ENCODE data around the gene CDH4.

CDH4 gene

DNA sequence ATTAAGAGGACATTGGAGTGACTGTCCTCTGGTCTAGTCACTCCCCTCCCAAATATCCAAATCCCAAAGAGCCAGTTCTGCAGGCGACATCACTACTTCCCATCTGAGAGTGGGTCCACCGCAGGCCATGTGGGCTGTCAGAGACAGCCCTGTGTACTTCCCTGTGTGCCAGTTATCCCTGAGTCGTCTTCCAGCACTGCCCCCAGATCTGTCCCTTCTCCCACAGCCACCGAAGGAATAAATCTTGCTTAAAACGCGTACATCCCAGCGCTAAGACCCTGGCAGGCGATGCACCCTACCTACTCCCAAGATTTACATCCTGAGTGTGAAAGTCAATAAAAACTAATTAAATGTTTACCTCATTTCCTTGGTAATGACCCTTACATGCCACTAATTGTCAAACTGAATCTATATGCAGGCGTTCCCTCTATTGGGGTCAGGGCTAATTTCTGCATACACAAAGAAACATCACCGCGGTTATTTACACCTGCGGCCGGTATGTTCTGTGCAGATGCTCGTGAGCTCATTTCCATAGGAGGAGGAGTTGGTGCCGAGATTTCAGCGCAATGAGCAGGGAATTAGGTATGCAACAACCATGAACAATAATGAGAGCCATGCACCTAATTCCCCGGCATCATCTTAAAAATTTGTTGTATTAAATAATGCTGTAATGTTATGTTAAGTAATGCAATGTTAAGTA is 31.3 kb upstream of the CDH4 start:
- Histone ChIP-seq H2BK15ac (ENCODE audit: low read length) (no peak overlapping the region), H2BK5ac (ENCODE audit: low read length) (no peak overlapping the region), H3K27me3 (ENCODE audit: control insufficient read depth in 3 of 3, insufficient read depth in 3 of 3, low read depth in 1 of 3, low read length in 3 of 3) (peaks cover 0 to 32% (median 4%) of the 10 kb centered on the region in 3 experiments), H3K4me2 (ENCODE audit: insufficient read depth, low read length, poor library complexity, severe bottlenecking) (no peak overlapping the region), H2BK120ac (ENCODE audit: low read depth, low read length) (no peak overlapping the region), H3K36me3 (replicated peaks in 1 of 2; ENCODE audit: control insufficient read depth in 2 of 2, insufficient read depth in 2 of 2, low read length in 2 of 2) (no peaks in the 10 kb centered on the region), H2BK12ac (ENCODE audit: low read length) (no peak overlapping the region), H3K4me1 (ENCODE audit: control insufficient read depth in 2 of 2, insufficient read depth in 1 of 2, low read depth in 1 of 2, low read length in 2 of 2) (no peaks in the 10 kb centered on the region), H3K14ac (ENCODE audit: low read length) (no peak overlapping the region), H3K4ac (ENCODE audit: low read length) (no peak overlapping the region), H3K18ac (ENCODE audit: low read length) (no peak overlapping the region), H3K27ac (replicated peaks; ENCODE audit: low read length) (no peak overlapping the region), H3K4me3 (ENCODE audit: low read length in 2 of 2) (no peak overlapping the region), H3K23ac (ENCODE audit: low read depth, low read length, poor library complexity) (no peak overlapping the region), H3K79me1 (ENCODE audit: low read depth, low read length) (no peaks in the 10 kb centered on the region), H4K8ac (ENCODE audit: low read depth, low read length) (no peak overlapping the region), H4K91ac (ENCODE audit: low read depth, low read length, poor library complexity) (no peak overlapping the region), H3K9ac (ENCODE audit: low read depth, low read length, poor library complexity) (no peak overlapping the region), H2AK5ac (ENCODE audit: low read depth, low read length) (no peak overlapping the region), H2AFZ (ENCODE audit: low read length) (no peak overlapping the region), H3K9me3 (replicated peaks in 1 of 2; ENCODE audit: control insufficient read depth in 2 of 2, insufficient read depth in 1 of 2, low read depth in 1 of 2, low read length in 2 of 2) (peaks cover 0 to 4% of the 10 kb centered on the region in 2 donors)
- WGBS, 2 donors (ENCODE audit: extremely low coverage in 2 of 2, insufficient read length in 2 of 2, insufficient replicate concordance in 1 of 2), result no CpG with 5 or more reads among the region's 17 CpGs
- no peak for DNase-seq (ENCODE audit: low spot score)

DNA sequence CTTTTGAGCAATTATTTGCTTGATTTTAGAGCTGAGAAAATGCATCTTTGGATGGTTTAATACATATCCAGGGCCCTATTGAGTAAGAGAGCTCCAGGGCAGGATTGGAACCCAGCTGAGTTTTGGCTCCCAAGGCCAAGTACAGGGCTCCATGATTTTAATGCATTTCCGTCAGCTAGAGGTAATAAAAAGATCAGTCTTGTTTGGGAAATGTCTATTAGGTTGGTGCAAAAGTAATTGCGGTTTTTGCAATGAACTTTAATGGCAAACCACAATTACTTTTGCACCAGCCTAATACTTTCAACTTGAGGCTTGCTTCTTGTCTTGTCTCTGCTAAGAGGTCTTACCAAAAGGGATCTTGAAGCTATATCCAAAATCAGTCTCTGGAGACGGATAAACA is 29.4 kb upstream of the CDH4 start:
- Histone ChIP-seq H3K14ac (ENCODE audit: low read length) (no peak overlapping the region), H4K91ac (ENCODE audit: low read depth, low read length, poor library complexity) (no peak overlapping the region), H3K4ac (ENCODE audit: low read length) (no peak overlapping the region), H2AFZ (ENCODE audit: low read length) (no peak overlapping the region), H3K27ac (replicated peaks; ENCODE audit: low read length) (no peak overlapping the region), H4K8ac (ENCODE audit: low read depth, low read length) (no peak overlapping the region), H3K4me2 (ENCODE audit: insufficient read depth, low read length, poor library complexity, severe bottlenecking) (no peak overlapping the region), H3K79me1 (ENCODE audit: low read depth, low read length) (no peaks in the 10 kb centered on the region), H3K4me1 (ENCODE audit: control insufficient read depth in 2 of 2, insufficient read depth in 1 of 2, low read depth in 1 of 2, low read length in 2 of 2) (no peaks in the 10 kb centered on the region), H2BK5ac (ENCODE audit: low read length) (no peak overlapping the region), H2BK15ac (ENCODE audit: low read length) (no peak overlapping the region), H3K9me3 (replicated peaks in 1 of 2; ENCODE audit: control insufficient read depth in 2 of 2, insufficient read depth in 1 of 2, low read depth in 1 of 2, low read length in 2 of 2) (peaks cover 0 to 3% of the 10 kb centered on the region in 2 donors), H3K23ac (ENCODE audit: low read depth, low read length, poor library complexity) (no peak overlapping the region), H2AK5ac (ENCODE audit: low read depth, low read length) (no peak overlapping the region), H3K27me3 (ENCODE audit: control insufficient read depth in 3 of 3, insufficient read depth in 3 of 3, low read depth in 1 of 3, low read length in 3 of 3) (peaks cover 0 to 35% (median 0%) of the 10 kb centered on the region in 3 experiments), H2BK12ac (ENCODE audit: low read length) (no peak overlapping the region), H3K4me3 (ENCODE audit: low read length in 2 of 2) (no peak overlapping the region), H3K9ac (ENCODE audit: low read depth, low read length, poor library complexity) (no peak overlapping the region), H3K18ac (ENCODE audit: low read length) (no peak overlapping the region), H2BK120ac (ENCODE audit: low read depth, low read length) (no peak overlapping the region), H3K36me3 (replicated peaks in 1 of 2; ENCODE audit: control insufficient read depth in 2 of 2, insufficient read depth in 2 of 2, low read length in 2 of 2) (no peaks in the 10 kb centered on the region)
- no peak for DNase-seq (ENCODE audit: low spot score)
- no CpG with 5 or more reads among the region's 3 CpGs for WGBS, 2 donors (ENCODE audit: extremely low coverage in 2 of 2, insufficient read length in 2 of 2, insufficient replicate concordance in 1 of 2)

DNA sequence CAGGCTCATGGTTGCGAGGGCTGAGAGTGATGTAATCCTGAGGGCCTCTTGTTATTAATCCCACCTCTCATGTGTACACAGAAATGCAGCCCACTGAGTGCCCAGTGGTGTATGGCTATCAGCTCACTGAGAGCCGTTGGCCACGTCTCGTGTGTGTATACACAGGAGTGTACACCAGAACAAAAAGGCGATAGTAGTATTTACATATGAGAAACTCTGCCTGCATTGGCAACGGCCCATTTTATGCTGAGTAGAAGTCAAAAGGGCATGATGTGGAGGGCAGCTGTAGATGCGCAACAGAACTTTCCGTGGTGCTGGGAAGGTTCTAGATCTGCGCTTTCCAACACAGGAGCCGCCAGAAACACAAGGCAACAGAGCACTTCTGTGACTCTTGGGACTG is 28.9 kb upstream of the CDH4 start:
- Histone ChIP-seq H4K8ac (ENCODE audit: low read depth, low read length) (no peak overlapping the region), H3K27me3 (ENCODE audit: control insufficient read depth in 3 of 3, insufficient read depth in 3 of 3, low read depth in 1 of 3, low read length in 3 of 3) (peaks cover 0 to 35% (median 0%) of the 10 kb centered on the region in 3 experiments), H3K36me3 (replicated peaks in 1 of 2; ENCODE audit: control insufficient read depth in 2 of 2, insufficient read depth in 2 of 2, low read length in 2 of 2) (no peaks in the 10 kb centered on the region), H3K27ac (replicated peaks; ENCODE audit: low read length) (no peak overlapping the region), H3K4ac (ENCODE audit: low read length) (no peak overlapping the region), H2BK5ac (ENCODE audit: low read length) (no peak overlapping the region), H2AK5ac (ENCODE audit: low read depth, low read length) (no peak overlapping the region), H2BK12ac (ENCODE audit: low read length) (no peak overlapping the region), H3K4me1 (ENCODE audit: control insufficient read depth in 2 of 2, insufficient read depth in 1 of 2, low read depth in 1 of 2, low read length in 2 of 2) (no peaks in the 10 kb centered on the region), H3K4me3 (ENCODE audit: low read length in 2 of 2) (no peak overlapping the region), H4K91ac (ENCODE audit: low read depth, low read length, poor library complexity) (no peak overlapping the region), H3K14ac (ENCODE audit: low read length) (no peak overlapping the region), H3K9ac (ENCODE audit: low read depth, low read length, poor library complexity) (no peak overlapping the region), H3K79me1 (ENCODE audit: low read depth, low read length) (no peaks in the 10 kb centered on the region), H3K9me3 (replicated peaks in 1 of 2; ENCODE audit: control insufficient read depth in 2 of 2, insufficient read depth in 1 of 2, low read depth in 1 of 2, low read length in 2 of 2) (peaks cover 0 to 2% of the 10 kb centered on the region in 2 donors), H2BK120ac (ENCODE audit: low read depth, low read length) (no peak overlapping the region), H3K18ac (ENCODE audit: low read length) (no peak overlapping the region), H3K4me2 (ENCODE audit: insufficient read depth, low read length, poor library complexity, severe bottlenecking) (no peak overlapping the region), H2BK15ac (ENCODE audit: low read length) (no peak overlapping the region), H3K23ac (ENCODE audit: low read depth, low read length, poor library complexity) (no peak overlapping the region), H2AFZ (ENCODE audit: low read length) (no peak overlapping the region)
- DNase-seq (ENCODE audit: low spot score), result no peak
- WGBS, 2 donors (ENCODE audit: extremely low coverage in 2 of 2, insufficient read length in 2 of 2, insufficient replicate concordance in 1 of 2), result no CpG with 5 or more reads among the region's 10 CpGs

DNA sequence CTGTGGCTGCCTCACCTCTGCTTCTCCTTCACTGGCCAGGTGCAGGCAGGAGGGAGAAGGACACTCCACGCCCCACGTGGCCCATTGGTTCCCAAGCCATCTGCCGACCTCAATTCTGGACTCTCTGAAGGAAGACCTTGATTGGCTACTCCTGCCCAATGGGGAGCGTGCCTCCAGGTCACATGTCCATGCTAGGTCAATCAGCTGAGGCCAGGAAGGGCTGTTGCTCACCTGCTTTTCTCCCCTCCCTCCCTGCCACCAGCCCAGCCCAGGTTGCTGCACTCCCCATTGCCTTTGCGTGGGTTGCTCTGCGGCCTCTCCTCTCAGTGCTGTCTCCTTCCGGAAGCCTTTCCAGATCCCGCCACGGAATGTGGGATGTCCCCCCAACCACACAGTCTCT is 21.9 kb upstream of the CDH4 start:
- Histone ChIP-seq H3K4me2 (ENCODE audit: insufficient read depth, low read length, poor library complexity, severe bottlenecking) (no peak overlapping the region), H3K9ac (ENCODE audit: low read depth, low read length, poor library complexity) (no peak overlapping the region), H2BK120ac (ENCODE audit: low read depth, low read length) (no peak overlapping the region), H3K4ac (ENCODE audit: low read length) (no peak overlapping the region), H3K79me1 (ENCODE audit: low read depth, low read length) (no peaks in the 10 kb centered on the region), H3K23ac (ENCODE audit: low read depth, low read length, poor library complexity) (no peak overlapping the region), H3K18ac (ENCODE audit: low read length) (no peak overlapping the region), H4K91ac (ENCODE audit: low read depth, low read length, poor library complexity) (no peak overlapping the region), H3K4me3 (ENCODE audit: low read length in 2 of 2) (no peak overlapping the region), H3K9me3 (replicated peaks in 1 of 2; ENCODE audit: control insufficient read depth in 2 of 2, insufficient read depth in 1 of 2, low read depth in 1 of 2, low read length in 2 of 2) (peaks cover 1 to 9% of the 10 kb centered on the region in 2 donors), H2BK12ac (ENCODE audit: low read length) (no peak overlapping the region), H3K4me1 (ENCODE audit: control insufficient read depth in 2 of 2, insufficient read depth in 1 of 2, low read depth in 1 of 2, low read length in 2 of 2) (no peaks in the 10 kb centered on the region), H3K27me3 (ENCODE audit: control insufficient read depth in 3 of 3, insufficient read depth in 3 of 3, low read depth in 1 of 3, low read length in 3 of 3) (peaks cover 0 to 12% (median 0%) of the 10 kb centered on the region in 3 experiments), H3K27ac (replicated peaks; ENCODE audit: low read length) (no peak overlapping the region), H4K8ac (ENCODE audit: low read depth, low read length) (no peak overlapping the region), H2BK5ac (ENCODE audit: low read length) (no peak overlapping the region), H3K36me3 (replicated peaks in 1 of 2; ENCODE audit: control insufficient read depth in 2 of 2, insufficient read depth in 2 of 2, low read length in 2 of 2) (no peaks in the 10 kb centered on the region), H2BK15ac (ENCODE audit: low read length) (peak overlapping the region; percentile 4), H2AFZ (ENCODE audit: low read length) (no peak overlapping the region), H2AK5ac (ENCODE audit: low read depth, low read length) (no peak overlapping the region), H3K14ac (ENCODE audit: low read length) (no peak overlapping the region)
- no CpG with 5 or more reads among the region's 9 CpGs for WGBS, 2 donors (ENCODE audit: extremely low coverage in 2 of 2, insufficient read length in 2 of 2, insufficient replicate concordance in 1 of 2)
- no peak for DNase-seq (ENCODE audit: low spot score)
